GM12878 (cell line): ENCODE measurements around the gene NTM.

Experiments used
- CEBPB ChIP-seq, 2 experiments: fragments of 150-350 bp in 1 of 2; IDR thresholded peaks; 2 replicates each; pipeline ENCODE4 v1.6.1; 2012 to 2014; ENCODE audit warnings: low read depth in 2 of 2, low read length in 2 of 2, borderline replicate concordance in 1 of 2, inconsistent platforms in 1 of 2
- CREM ChIP-seq: IDR thresholded peaks from 2 replicates; pipeline ENCODE4 v1.6.1; 2014; ENCODE audit warnings: antibody characterized with exemption, low read depth
- CTCF ChIP-seq, 3 experiments: IDR thresholded peaks in 2 of 3; conservative IDR thresholded peaks in 1 of 3; 2 replicates each; pipeline ENCODE4 v1.5.1; 2011; ENCODE audit warnings: low read depth in 3 of 3, low read length in 3 of 3, mild to moderate bottlenecking in 3 of 3, control low read depth in 2 of 3, moderate library complexity in 2 of 3, inconsistent platforms in 1 of 3, mixed read lengths in 1 of 3; ENCODE audit not compliant: control insufficient read depth in 2 of 3, insufficient read depth in 1 of 3; ENCODE audit errors: extremely low read depth in 1 of 3
- EP300 ChIP-seq, 2 experiments: fragments of 150-350 bp in 1 of 2; IDR thresholded peaks; 2 replicates each; pipeline ENCODE4 v1.6.1; 2011 to 2012; ENCODE audit warnings: low read depth in 2 of 2, low read length in 2 of 2, borderline replicate concordance in 1 of 2, improper control_type of control experiment in 1 of 2, inconsistent platforms in 1 of 2; ENCODE audit not compliant: control insufficient read depth in 1 of 2
- EZH2 ChIP-seq: IDR thresholded peaks from 2 replicates; pipeline ENCODE4 v1.6.1; 2012; ENCODE audit warnings: low read depth, mild to moderate bottlenecking, control low read depth, inconsistent platforms, low read length, borderline replicate concordance; ENCODE audit not compliant: control insufficient read depth
- HDAC6 ChIP-seq: fragments of 200-600 bp; sonication (generic); IDR thresholded peaks from one replicate; pipeline ENCODE4 v1.8.0; 2017; ENCODE audit warnings: antibody characterized with exemption; ENCODE audit not compliant: unreplicated experiment
- JUND ChIP-seq: IDR thresholded peaks from 2 replicates; pipeline ENCODE4 v1.6.1; 2012; ENCODE audit warnings: low read depth, mild to moderate bottlenecking, low read length, improper control_type of control experiment, moderate library complexity
- MTA2 ChIP-seq: fragments of 450-650 bp; IDR thresholded peaks from 2 replicates; pipeline ENCODE4 v1.6.1; 2016; ENCODE audit warnings: low read depth, mild to moderate bottlenecking, moderate library complexity
- NRF1 ChIP-seq: conservative IDR thresholded peaks from 2 replicates; pipeline ENCODE4 v1.6.1; 2011; ENCODE audit warnings: mild to moderate bottlenecking, low read depth, low read length, improper control_type of control experiment
- POLR2A ChIP-seq: IDR thresholded peaks from 2 replicates; pipeline ENCODE4 v1.6.1; 2011; ENCODE audit warnings: low read depth, mild to moderate bottlenecking, low read length
- POLR2AphosphoS5 ChIP-seq: IDR thresholded peaks from 2 replicates; pipeline ENCODE4 v1.6.1; 2011; ENCODE audit warnings: mild to moderate bottlenecking, low read length, inconsistent platforms
- RFX5 ChIP-seq: IDR thresholded peaks from 2 replicates; pipeline ENCODE4 v1.6.1; 2011; ENCODE audit warnings: low read depth, low read length, improper control_type of control experiment
- USF2 ChIP-seq: IDR thresholded peaks from 2 replicates; pipeline ENCODE4 v1.6.1; 2011; ENCODE audit warnings: low read depth, low read length, improper control_type of control experiment, borderline replicate concordance

DNA sequence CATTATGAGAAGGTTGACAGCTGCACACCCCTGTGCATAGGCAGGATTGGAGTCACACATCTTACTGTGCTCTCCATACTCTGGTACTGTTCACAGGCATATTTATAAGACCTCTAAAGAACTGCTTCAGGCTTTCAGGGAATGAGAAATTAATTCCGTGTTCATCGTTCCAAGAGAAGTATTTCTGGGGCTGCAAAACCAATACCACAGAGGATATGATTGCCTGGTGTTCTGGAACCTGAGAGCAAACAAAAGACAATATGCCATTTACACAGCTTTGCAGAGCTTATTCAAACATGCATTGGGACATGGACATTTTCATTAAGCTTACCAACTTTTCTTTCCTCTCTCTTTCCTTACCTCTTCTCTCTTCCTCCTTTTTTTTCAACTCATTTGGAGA, 388.7 kb downstream of the NTM start:
- TF ChIP-seq HDAC6 (no peak), CTCF (IDR thresholded peaks at IDR 0.05 in 2 of 3, conservative IDR thresholded peaks at IDR 0.05 in 1 of 3; ENCODE audit: control insufficient read depth in 2 of 3, extremely low read depth in 1 of 3, insufficient read depth in 1 of 3, low read depth in 3 of 3, low read length in 3 of 3) (no peak), EP300 (IDR thresholded peaks at IDR 0.05; ENCODE audit: borderline replicate concordance in 1 of 2, control insufficient read depth in 1 of 2, low read depth in 2 of 2, low read length in 2 of 2) (no peak), USF2 (no peak), CEBPB (IDR thresholded peaks at IDR 0.05; ENCODE audit: borderline replicate concordance in 1 of 2, low read depth in 2 of 2, low read length in 2 of 2) (no peak), NRF1 (no peak), RFX5 (no peak), POLR2A (no peak), POLR2AphosphoS5 (no peak), MTA2 (no peak), JUND (no peak), CREM (no peak), EZH2 (no peak)
